ENCODE data around the gene CYSRT1.
"Not testable (repeated sequence)": the region's sequence is repeated elsewhere in the genome, so short reads cannot be mapped to it uniquely, and the experiment has no call there.

The CYSRT1 gene

GRCh38 chr9:137239541-137240200 is 14.7 kb downstream of the CYSRT1 start:
- not testable (repeated sequence) for DNase-seq

GRCh38 chr9:137240318-137240840 is 15.4 kb downstream of the CYSRT1 start:
- peak; percentile 88 for DNase-seq

- peak; percentile 100 for DNase-seq
Measured at GRCh38 chr9:137240841-137241489, 16.0 kb downstream of the CYSRT1 start, which contains the start of gene TUBB4B. Gene TUBB4B (plus strand): TSS chr9:137241287. CDS start chr9:137241361, 74 bp downstream.

- no peak for DNase-seq
Measured at GRCh38 chr9:137241490-137242268, 16.7 kb downstream of the CYSRT1 start.

- no peak for DNase-seq
Measured at GRCh38 chr9:137242269-137243203, 17.6 kb downstream of the CYSRT1 start.

GRCh38 chr9:137243266-137243625 is 18.3 kb downstream of the CYSRT1 start:
- DNase-seq = not testable (repeated sequence)

- no peak for DNase-seq
Measured at GRCh38 chr9:137243626-137244485, 18.9 kb downstream of the CYSRT1 start.

- DNase-seq = no peak
Measured at GRCh38 chr9:137244486-137245449, 19.8 kb downstream of the CYSRT1 start.

- no peak for DNase-seq
Measured at GRCh38 chr9:137245450-137246421, 20.8 kb downstream of the CYSRT1 start.

- no peak for DNase-seq
Measured at GRCh38 chr9:137247135-137247915, 22.4 kb downstream of the CYSRT1 start.

GRCh38 chr9:137247916-137248175 is 22.9 kb downstream of the CYSRT1 start:
- no peak for DNase-seq

GRCh38 chr9:137250329-137251193 is 25.6 kb downstream of the CYSRT1 start:
- DNase-seq = no peak

GRCh38 chr9:137251194-137251461 is 26.2 kb downstream of the CYSRT1 start, which contains the start of gene STPG3:
Gene STPG3 (plus strand): TSS chr9:137251286. CDS start chr9:137251287, 1 bp downstream.
- no peak for DNase-seq

GRCh38 chr9:137251490-137252268 is 26.7 kb downstream of the CYSRT1 start:
- no peak for DNase-seq

- no peak for DNase-seq
Measured at GRCh38 chr9:137252555-137253506, 27.9 kb downstream of the CYSRT1 start.
